CD4-positive, alpha-beta T cell treated with Interleukin-12 subunit alpha and Interleukin-12 subunit beta, for 1 hour (primary cell): Measurements from ENCODE around the gene MAGI3.
"Not testable (repeated sequence)": the region's sequence is repeated elsewhere in the genome, so short reads cannot be mapped to it uniquely, and the experiment has no call there.

Experiments used
- DNase-seq: peaks from one replicate; pipeline ENCODE4 v3.0.0-alpha.2; 2020

Gene MAGI3

GRCh38 chr1:113401067-113401466, 10.8 kb downstream of the MAGI3 start:
- DNase-seq = no peak

- no peak for DNase-seq
These were observed 11.4 kb downstream of the MAGI3 start for GRCh38 chr1:113401728-113402127.

- DNase-seq = no peak
These were observed 12.8 kb downstream of the MAGI3 start for GRCh38 chr1:113403065-113403464.

GRCh38 chr1:113405573-113405972, 15.3 kb downstream of the MAGI3 start:
- DNase-seq = no peak

- DNase-seq = not testable (repeated sequence)
These were observed 15.8 kb downstream of the MAGI3 start for GRCh38 chr1:113406149-113406548.

GRCh38 chr1:113409363-113409762, 19.0 kb downstream of the MAGI3 start:
- DNase-seq = no peak

- not testable (repeated sequence) for DNase-seq
These were observed 21.7 kb downstream of the MAGI3 start for GRCh38 chr1:113412020-113412419.

GRCh38 chr1:113415310-113416070, 25.2 kb downstream of the MAGI3 start:
- no peak for DNase-seq

GRCh38 chr1:113416071-113416470, 25.8 kb downstream of the MAGI3 start:
- not testable (repeated sequence) for DNase-seq

- no peak for DNase-seq
These were observed 26.2 kb downstream of the MAGI3 start for GRCh38 chr1:113416496-113416895.

GRCh38 chr1:113422315-113423068, 32.2 kb downstream of the MAGI3 start:
- DNase-seq = no peak

GRCh38 chr1:113423826-113424225, 33.5 kb downstream of the MAGI3 start:
- no peak for DNase-seq

- DNase-seq = no peak
These were observed 39.3 kb downstream of the MAGI3 start for GRCh38 chr1:113429461-113430153.

GRCh38 chr1:113433184-113433583, 42.9 kb downstream of the MAGI3 start:
- DNase-seq = no peak

- no peak for DNase-seq
These were observed 44.0 kb downstream of the MAGI3 start for GRCh38 chr1:113434081-113434873.

- no peak for DNase-seq
These were observed 44.5 kb downstream of the MAGI3 start for GRCh38 chr1:113434874-113435175.

- DNase-seq = no peak
These were observed 47.4 kb downstream of the MAGI3 start for GRCh38 chr1:113437554-113438341.

GRCh38 chr1:113438505-113439276, 48.4 kb downstream of the MAGI3 start:
- no peak for DNase-seq

- no peak for DNase-seq
These were observed 49.0 kb downstream of the MAGI3 start for GRCh38 chr1:113439277-113439670.

GRCh38 chr1:113442131-113442530, 51.8 kb downstream of the MAGI3 start:
- DNase-seq = no peak

- DNase-seq = no peak
These were observed 54.5 kb downstream of the MAGI3 start for GRCh38 chr1:113444857-113445256.
